ENCODE results near the gene SLC43A1.

- TF ChIP-seq, protein P1, sequence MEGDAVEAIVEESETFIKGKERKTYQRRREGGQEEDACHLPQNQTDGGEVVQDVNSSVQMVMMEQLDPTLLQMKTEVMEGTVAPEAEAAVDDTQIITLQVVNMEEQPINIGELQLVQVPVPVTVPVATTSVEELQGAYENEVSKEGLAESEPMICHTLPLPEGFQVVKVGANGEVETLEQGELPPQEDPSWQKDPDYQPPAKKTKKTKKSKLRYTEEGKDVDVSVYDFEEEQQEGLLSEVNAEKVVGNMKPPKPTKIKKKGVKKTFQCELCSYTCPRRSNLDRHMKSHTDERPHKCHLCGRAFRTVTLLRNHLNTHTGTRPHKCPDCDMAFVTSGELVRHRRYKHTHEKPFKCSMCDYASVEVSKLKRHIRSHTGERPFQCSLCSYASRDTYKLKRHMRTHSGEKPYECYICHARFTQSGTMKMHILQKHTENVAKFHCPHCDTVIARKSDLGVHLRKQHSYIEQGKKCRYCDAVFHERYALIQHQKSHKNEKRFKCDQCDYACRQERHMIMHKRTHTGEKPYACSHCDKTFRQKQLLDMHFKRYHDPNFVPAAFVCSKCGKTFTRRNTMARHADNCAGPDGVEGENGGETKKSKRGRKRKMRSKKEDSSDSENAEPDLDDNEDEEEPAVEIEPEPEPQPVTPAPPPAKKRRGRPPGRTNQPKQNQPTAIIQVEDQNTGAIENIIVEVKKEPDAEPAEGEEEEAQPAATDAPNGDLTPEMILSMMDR (IDR thresholded peaks at IDR 0.05), result no peak
- TF ChIP-seq EP300 (IDR thresholded peaks at IDR 0.05) (no peak), POLR2A (IDR thresholded peaks at IDR 0.05) (no peak), POLR2AphosphoS5 (IDR thresholded peaks at IDR 0.05) (no peak)
These were observed 44.0 kb downstream of the SLC43A1 start for GRCh38 chr11:57471496-57471895.

Data from sigmoid colon (tissue), 4 donors.